ENCODE results near the gene IRAK2.
A peak's percentile ranks its signal among the peaks of the same experiment; 100 is the strongest.

The IRAK2 gene

DNA sequence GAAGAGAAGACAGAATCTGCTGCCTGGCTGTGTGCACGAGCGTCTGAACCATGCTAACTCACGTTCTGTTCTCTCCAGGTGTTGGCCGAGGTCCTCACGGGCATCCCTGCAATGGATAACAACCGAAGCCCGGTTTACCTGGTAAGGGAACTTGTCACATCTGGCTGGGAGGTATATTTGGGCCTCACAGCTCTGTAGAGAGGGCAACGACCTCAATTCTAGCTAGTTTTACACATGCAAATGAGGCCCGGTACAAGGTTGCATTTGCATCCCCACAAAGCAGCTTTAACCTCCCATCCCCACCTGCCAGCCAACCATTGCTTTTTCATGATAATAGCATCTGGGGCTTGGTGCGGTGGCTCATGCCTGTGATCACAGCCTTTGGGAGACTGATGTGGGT is 61.6 kb downstream of the IRAK2 start:
- no peak for DNase-seq

DNA sequence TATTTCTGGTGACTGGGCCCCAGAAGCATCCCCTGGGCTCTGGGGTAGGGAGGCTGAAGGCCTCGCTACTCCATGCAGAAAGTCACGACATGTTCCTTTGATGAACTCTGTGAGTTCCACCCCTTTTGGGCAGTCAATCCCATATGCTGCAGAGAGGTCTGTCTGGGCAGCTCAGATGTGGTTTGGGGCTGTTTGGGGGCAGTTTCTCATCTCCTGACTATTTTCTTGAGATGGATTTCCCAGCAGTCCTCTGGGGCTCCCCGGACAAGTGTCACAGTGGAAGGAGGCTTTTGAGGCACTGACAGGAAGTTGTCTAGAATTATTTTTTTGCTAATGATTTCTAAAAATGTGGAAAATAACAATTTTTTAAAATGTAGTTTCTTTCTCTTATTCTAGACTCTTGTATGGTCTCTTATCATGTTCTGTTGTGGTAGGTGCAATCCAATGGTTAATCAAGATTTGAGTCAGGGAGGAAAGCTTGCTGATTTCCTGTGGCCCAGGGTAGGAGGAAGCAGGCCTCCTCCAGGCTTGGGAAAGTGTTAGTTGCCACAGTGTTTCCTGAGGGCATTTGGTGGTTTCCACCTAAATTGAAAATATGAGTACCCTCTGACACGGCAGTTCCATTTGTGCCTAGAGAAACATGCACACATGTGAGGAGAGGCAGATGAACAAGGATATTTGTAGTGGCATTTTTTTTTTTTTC is 63.7 kb downstream of the IRAK2 start:
- DNase-seq: peak; percentile 15 to 33

DNA sequence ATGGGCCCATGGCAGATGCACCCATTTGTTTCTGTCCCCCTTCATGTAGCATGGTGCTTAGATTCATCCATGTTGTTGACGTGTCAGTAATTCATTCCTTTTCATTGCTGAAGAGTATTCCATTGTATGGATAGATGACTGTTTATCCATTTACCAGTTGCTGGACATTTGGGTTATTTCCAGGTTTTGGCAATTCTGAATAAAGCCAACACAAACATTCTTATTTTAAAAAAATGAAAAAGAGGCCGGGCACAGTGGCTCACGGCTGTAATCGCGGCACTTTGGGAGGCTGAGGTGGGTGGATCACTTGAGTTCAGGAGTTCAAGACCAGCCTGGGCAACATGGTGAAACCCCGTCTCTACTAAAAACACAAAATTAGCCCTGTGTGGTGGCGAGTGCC is 64.9 kb downstream of the IRAK2 start:
- no peak for DNase-seq

DNA sequence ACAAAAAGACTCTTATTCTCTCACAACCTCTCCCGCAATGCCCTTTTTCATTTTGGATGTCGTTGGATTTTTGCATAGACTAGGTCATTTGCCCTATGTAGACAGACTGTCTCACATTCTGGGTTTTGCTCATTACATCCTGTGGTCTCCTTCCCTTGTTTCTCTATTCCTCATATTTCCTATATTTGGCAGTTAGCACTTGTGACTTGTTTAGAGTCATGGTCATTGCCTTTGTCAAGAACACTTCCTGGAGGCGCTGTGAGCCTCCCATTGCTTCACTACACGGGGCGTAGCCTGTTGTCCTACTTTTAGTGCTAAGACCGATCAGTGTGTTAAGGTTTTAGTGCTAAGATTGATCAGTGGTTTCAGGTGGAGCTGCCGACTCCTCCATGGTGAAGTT is 67.4 kb downstream of the IRAK2 start:
- peak in 1 of 2 donors; percentile 20 for DNase-seq

DNA sequence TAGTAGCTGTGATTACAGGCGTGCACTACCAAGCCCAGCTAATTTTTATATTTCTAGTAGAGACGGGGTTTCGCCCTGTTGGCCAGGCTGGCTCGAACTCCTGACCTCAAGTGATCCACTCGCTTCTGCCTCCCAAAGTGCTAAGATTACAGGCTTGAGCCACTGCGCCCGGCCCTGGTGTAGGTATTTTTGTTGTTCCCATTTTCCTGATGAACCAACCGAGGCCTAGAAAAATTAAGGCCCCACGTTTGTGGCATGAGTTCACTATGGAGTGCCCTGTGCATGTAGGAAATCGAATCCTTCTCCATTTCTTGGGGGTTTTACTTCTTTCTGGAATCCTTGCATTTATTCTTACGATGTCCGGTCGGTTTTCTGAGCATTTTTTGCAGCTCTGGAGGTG is 69.3 kb downstream of the IRAK2 start:
- no peak for DNase-seq

DNA sequence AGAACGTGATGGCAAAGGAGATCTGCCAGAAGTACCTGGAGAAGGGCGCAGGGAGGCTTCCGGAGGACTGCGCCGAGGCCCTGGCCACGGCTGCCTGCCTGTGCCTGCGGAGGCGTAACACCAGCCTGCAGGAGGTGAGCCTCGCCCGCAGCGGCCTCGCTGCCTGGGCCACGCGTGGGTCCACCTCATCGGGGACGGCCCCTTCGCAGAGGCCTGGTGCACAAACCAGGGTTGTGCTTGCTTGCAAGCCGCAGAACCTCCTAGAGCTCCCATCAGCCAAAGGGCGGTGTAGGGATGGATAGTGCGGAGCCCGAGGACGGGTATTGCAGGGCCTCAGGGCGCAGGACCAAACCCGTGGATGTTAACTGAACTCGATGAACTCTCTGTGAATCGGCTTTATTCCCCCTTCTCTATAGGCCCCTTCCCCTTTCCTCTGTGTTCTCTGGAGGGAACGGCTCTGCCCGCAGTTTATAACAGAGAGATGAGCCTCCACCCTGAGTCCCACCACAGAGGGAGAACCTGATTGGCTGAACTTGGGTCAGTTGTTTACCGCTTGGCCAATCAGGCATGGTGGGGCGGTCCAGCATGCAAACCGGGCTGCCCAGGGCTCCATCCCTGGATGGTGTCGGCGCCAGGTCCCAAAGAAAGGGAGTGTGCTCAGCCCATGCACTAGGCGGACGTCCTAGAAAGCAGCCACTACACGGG is 70.0 kb downstream of the IRAK2 start:
- DNase-seq: no peak

DNA sequence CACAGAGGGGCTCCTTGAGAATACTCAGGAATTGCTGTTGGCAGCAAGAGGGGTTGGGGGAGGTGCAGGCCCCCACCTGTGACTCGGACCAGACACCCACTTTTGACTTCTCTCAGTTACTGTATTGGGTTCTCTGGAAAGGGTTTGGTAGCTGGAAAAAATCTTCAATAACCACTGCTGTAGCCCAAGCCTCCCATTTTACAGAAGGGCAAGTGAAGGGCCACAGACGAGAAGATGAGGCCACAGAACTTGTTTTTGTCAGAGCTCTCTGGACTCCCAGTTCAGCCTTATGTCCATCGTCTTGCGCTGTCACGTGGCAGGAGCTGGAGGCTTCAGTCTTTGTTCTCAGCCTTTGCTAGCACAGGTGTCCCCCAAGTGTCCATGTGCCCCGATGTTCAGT is 70.8 kb downstream of the IRAK2 start:
- DNase-seq: no peak

DNA sequence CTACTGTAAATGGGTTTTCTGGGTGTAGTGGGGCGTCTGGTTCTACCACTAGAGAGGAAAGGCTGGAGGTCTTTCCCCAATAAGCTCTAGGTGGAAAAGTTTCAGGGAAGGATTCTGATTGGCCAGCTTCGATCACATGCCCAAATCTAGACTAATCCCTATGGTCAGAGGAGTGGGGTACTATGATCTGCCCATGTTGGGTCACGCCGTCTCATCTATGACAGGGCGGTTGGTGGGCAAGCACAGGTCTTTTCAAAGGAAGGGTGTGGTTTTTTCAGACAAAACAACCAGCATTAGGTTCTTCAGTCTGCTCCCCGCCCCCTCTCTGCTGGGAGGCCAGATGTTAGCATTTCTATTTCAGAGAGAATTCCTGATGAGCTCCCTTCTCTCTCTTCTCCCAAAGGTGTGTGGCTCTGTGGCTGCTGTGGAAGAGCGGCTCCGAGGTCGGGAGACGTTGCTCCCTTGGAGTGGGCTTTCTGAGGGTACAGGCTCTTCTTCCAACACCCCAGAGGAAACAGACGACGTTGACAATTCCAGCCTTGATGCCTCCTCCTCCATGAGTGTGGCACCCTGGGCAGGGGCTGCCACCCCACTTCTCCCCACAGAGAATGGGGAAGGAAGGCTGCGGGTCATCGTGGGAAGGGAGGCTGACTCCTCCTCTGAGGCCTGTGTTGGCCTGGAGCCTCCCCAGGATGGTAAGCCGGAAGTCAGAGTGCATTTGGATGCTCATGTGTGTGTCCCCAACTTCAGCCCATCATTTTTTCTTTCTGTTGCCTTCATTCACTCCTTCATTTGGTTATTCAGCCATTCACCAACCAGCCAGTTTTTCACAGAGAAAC is 73.8 kb downstream of the IRAK2 start:
- peak; percentile 22 to 47 for DNase-seq

DNA sequence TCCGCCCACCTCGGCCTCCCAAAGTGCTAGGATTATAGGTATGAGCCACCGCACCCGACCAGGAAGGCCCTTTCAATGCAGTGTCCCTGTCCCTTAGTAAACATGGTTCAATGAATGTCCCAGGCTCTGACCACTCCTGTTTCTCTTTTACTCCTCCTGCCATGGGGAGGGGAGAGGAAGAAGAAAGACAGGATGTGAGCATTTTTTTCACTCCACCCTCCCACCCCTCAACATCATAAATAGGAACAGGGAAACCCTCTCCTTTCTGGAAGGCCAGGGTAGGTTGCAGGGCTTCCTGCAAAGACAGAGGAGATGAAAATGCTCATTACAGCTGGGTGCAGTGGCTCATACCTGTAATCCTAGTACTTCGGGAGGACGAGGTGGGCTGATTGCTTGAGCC is 76.1 kb downstream of the IRAK2 start:
- no peak for DNase-seq

DNA sequence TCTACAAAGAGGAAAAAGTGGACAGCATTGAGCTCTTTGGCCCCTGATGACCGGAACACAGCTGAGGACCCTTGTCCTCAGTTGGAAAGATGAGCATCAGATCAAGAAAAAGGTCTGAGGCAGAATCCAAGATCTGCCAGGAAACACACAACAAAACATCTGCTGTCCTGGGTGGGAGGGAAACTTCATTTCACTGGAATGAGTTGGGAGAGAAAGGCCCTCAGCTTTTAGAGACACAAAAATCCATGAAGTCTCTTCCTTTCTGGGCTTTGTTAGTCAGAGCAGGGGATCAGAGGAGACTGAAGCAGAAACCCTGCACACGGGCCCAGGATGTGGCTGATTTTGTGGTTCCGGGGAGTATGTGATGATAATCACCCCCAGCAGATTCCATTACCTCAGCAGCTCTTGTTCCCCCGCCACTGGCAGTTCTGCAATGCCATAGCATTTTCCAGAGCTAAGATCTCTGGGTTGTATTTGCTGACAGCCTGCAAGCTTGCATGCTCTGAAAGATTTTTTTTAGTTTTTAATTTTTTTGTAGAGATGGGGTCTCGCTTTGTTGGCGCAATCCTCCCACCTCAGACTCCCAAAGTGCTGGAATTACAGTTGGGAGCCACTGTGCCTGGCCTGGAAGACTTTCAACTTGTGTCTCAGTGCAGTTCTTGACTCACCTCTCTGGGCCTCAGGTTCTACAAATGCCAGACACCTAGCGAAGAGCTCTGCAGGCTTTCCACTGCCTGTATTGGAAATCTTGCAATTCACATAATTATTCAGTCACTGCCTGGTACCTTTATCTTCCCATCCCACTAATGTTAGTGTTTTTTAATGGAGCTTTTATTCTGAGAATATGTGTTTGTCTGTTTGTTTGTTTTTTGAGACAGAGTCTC is 77.7 kb downstream of the IRAK2 start:
- peak; percentile 55 to 79 for DNase-seq

DNA sequence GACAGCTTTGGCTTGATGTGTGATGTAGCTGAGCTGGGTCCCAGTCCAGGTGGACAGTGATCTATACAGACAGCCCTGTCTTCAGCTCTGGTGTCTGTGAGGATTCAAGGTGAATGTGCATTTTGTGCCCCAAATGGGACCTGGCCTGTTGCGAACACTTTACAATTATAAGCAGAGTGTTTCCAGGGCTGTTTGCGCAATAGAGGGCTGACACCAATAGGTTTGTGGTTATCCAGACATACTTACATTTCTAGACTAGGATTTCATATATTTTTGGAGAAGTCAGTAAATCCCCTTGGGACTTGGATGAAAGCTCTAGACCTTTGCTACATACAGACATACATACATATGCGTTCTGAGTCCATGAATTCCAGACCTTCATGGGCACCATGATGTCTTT is 79.3 kb downstream of the IRAK2 start:
- DNase-seq: no peak

DNA sequence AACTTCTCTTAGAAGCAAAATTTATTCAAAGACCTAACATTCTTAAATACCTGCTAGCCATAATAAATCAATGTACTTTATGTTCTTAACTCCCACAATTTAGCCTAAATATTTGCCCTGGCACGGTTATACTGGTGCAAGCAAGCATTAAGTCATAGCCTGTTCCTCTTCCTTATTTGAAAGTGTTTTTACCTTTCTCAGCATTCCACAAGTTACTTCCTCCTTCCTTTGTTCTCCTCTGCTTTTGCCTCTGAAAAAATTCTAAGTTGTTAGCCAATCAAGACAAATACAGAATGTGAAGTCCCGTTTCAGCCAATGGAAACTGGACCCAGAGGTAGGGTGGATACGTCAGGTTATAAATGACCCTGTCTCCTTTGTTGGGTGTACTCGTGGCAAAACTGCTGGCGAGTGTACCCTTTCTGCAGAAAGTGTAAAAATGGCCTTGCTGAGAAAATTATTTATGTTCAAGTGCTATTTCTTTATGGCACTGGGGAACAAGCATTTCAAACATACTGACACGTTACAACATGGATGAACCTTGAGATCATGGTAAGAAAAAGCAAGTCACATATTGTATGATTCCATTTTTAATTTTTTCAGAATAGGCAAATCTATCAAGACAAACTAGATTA is 80.5 kb downstream of the IRAK2 start:
- DNase-seq: no peak

DNA sequence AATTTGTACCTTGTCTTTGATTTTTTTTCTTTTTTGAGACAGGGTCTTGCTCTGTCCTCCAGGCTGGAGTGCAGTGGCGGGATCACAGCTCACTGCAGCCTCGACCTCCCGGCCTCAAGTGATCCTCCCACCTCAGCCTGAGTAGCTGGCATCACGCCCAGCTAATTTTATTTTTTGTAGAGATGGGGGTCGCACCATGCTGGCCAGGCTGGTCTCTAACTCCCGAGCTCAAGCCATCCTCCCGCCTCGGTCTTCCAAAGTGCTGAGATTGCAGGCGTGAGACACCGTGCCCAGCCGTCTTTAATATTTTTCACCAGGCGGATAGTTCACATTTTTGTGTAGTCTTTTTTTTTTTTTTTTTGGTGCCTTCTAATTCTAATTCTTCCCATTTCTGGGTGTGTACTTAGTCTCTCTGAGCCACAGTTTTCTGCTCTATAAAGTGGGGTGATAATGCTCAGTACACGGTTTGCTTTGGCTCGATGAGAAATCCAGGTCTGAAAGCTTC is 83.0 kb downstream of the IRAK2 start:
- DNase-seq: no peak

DNA sequence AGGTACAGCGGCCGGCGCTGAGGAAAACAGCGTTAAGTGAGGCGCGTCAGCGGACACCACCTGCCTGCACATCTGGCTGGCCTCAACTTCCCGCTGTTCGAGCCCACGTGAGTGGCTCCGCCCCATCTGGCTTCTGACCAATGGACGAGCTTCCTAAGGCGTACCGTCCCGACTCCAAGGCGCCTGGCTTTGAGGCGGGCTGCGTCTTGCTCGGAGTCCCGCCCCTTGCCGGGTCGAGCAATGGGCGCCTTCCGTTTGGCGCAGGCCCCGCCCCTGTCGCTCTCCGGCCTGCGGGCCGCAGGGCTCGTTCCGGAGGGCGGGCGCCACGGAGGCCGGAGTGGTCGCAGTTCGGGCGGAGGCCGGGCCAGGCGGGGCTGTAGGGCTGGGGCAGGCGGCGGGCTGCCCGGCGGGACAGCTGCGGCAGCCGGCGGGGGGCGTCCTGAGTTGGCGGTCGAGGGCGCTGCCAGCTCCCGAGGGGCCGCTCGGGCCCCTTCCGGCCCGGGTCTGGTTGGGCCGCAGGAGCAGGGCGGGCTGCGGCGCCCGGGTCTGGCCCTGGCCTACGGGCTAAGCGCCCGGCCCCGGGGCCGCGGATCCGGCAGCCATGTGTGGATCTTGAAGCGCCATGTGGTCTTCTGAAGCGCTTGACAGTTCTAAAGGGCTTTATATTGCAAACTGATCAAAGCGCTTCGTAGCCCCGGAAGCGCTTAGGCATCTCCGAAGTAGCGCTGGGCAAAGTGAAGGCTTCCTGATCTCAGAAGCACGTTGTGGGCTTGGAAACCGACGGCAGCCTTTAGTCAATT is 83.7 kb downstream of the IRAK2 start, which contains the start of gene TATDN2:
Gene TATDN2, plus strand, starts transcription at position 276 of the 800 bp plus-strand sequence. CDS start 742 bp downstream, outside the sequence.
- DNase-seq: peak; percentile 93 to 95

DNA sequence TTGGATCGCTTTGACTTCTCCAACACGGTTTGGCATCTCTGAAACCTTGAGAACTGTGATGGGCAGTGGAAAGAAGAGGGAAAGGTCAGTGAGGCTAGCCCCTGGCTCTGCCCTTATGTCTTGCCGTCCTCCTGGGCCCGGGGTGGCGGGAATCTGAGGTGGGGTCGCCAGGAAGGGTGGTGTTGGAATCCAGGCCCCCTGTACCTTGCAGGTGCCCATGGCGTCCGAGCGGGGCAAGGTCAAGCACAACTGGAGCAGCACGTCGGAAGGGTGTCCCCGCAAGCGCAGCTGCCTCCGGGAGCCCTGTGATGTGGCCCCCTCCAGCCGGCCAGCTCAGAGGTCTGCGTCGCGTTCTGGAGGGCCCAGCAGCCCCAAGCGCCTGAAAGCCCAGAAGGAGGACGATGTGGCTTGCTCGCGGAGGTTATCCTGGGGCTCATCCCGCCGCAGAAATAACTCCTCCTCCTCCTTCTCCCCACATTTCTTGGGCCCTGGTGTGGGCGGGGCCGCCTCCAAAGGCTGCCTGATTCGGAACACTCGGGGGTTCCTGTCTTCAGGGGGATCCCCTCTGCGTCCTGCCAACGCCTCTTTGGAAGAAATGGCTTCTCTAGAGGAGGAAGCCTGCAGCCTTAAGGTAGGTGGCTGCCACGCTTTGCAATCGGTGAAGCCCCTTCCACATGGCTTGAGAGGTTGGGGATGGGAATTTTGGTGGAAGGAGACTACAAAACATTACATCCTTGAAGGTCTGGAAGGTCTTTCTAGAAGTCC is 84.4 kb downstream of the IRAK2 start:
- peak; percentile 16 to 67 for DNase-seq

DNA sequence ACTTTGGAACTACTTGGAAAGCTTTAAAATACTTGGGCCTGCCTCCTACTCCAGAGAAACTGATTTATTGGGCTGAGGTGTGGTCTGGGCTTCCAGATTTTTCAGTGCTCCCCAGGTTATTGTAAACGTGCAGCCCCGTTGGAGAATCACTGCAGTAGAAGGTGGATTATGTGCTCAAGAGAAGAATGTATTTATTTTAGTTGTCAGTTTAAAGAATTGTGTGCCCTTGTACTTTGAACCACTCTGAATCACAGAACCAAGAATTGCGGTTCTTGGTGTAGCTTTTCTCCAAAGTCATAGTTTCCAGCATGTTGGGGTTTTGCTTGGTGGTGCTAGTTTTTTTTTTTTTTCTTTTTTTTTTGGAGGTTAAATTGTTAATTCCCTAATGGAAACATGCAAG is 85.1 kb downstream of the IRAK2 start:
- no peak for DNase-seq

DNA sequence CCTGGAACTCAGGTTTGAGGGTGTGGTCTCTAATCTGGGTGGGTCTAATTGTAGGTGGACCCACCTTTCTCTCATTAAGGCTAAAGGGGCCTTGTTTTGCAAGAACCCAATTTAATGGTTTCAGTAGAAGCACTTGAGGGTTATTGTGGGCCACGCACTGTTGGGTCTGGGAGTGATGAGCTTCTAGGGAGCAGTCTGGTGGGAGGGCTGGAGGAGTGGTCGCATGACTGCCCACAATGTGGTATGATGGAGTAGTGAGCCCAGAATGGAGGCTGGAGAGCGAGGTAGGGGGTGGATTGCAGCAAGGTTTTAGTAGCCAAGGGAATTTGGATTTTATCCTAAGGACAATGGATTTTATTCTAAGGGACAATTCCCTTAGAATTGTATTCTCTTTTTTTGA is 86.3 kb downstream of the IRAK2 start:
- no peak for DNase-seq

DNA sequence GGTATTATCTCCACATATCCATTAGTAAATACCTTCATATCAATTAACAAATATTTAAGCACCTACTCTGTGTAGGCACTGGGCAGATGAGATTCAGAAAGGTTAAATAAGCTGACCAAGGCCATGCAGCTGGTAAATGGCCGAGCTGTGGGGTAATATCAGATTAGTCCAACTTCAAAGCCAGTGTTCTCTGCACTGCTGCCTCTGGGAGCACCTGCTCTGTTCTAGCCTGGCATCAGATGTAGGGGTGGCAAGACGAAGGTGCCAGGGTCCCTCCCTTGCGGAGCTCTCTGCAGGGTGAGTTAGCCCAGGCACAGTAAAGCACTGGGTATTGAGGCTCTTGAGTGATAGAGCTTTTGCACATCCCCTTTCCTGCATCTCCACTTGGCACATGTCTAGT is 89.0 kb downstream of the IRAK2 start:
- DNase-seq: no peak

DNA sequence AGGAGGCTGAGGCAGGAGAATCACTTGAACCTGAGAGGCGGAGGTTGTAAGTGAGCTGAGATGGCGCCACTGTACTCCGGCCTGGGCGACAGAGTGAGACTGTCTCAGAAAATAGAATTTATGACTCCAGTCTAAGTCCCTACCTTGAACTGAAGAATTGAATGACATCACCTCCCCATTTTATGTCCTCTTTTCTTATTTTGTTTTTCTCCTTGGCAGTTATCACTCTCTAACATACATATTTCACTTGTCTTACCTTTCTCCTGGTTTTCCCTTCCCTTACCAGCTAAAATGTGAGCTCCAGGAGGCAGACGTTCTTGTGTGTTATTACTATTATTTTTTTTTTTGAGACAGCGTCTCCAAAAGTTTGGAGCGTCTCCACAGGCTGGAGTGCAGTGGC is 91.1 kb downstream of the IRAK2 start:
- DNase-seq: no peak

DNA sequence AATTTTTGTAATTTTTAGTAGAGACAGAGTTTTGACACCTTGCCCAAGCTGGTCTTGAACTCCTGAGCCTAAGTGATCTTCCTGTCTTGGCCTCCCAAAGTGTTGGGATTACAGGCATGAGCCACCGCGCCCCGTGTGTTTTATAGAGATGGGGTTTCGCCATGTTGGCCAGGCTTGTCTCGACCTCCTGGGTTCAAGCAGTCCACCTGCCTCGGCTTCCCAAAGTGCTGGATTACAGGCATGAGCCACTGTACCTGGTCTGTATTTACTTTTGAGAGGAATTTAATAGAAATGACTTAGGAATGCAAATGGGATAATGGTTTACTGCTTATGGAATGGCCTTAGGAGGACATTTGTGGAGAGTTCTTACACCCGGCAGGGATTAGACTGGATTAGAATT is 94.3 kb downstream of the IRAK2 start:
- no peak for DNase-seq
